NCI-H128 (cell line): ENCODE data around the gene GLE1.
"Not testable (repeated sequence)": the region's sequence is repeated elsewhere in the genome, so short reads cannot be mapped to it uniquely, and the experiment has no call there.

Experiments
- DNase-seq: peaks from one replicate; lab custom pipeline; 2025; ENCODE audit not compliant: unreplicated experiment; lab: John Stamatoyannopoulos, UW

The GLE1 gene

GRCh38 chr9:128495804-128496417 lies 8.6 kb upstream of the GLE1 start:
- no peak for DNase-seq

- DNase-seq, result no peak
These were observed 6.5 kb upstream of the GLE1 start for GRCh38 chr9:128497824-128498610.

GRCh38 chr9:128498911-128499310 lies 5.6 kb upstream of the GLE1 start:
- no peak for DNase-seq

- DNase-seq, result no peak
These were observed 4.6 kb upstream of the GLE1 start for GRCh38 chr9:128499920-128500319.

GRCh38 chr9:128503415-128503825 lies 1.1 kb upstream of the GLE1 start:
- not testable (repeated sequence) for DNase-seq

- no peak for DNase-seq
These were observed 649 bp upstream of the GLE1 start for GRCh38 chr9:128503870-128504269.

GRCh38 chr9:128505414-128505765 lies 871 bp downstream of the GLE1 start:
- DNase-seq, result no peak

- DNase-seq, result not testable (repeated sequence)
These were observed 1.4 kb downstream of the GLE1 start for GRCh38 chr9:128505906-128506305.

GRCh38 chr9:128512820-128513219 lies 8.3 kb downstream of the GLE1 start:
- DNase-seq, result no peak

- DNase-seq, result no peak
These were observed 17.4 kb downstream of the GLE1 start for GRCh38 chr9:128521956-128522355.

- DNase-seq, result no peak
These were observed 18.8 kb downstream of the GLE1 start for GRCh38 chr9:128523199-128523925.

- DNase-seq, result no peak
These were observed 22.2 kb downstream of the GLE1 start for GRCh38 chr9:128526720-128527119.

GRCh38 chr9:128528445-128529160 lies 24.1 kb downstream of the GLE1 start:
- DNase-seq, result no peak

- no peak for DNase-seq
These were observed 24.7 kb downstream of the GLE1 start for GRCh38 chr9:128529191-128529590.

- DNase-seq, result no peak
These were observed 28.1 kb downstream of the GLE1 start for GRCh38 chr9:128532581-128532980.

GRCh38 chr9:128540634-128541360 lies 36.3 kb downstream of the GLE1 start:
- DNase-seq, result no peak

GRCh38 chr9:128546504-128546903 lies 42.0 kb downstream of the GLE1 start:
- no peak for DNase-seq

- DNase-seq, result no peak
These were observed 44.4 kb downstream of the GLE1 start for GRCh38 chr9:128548876-128549275.

GRCh38 chr9:128550226-128550625 lies 45.7 kb downstream of the GLE1 start:
- no peak for DNase-seq

- no peak for DNase-seq
These were observed 46.5 kb downstream of the GLE1 start for GRCh38 chr9:128550770-128551656.
